ENCODE results near the gene EXOC6B.

- no peak for TF ChIP-seq CTCF (IDR thresholded peaks at IDR 0.05)
- TF ChIP-seq ZFX (IDR thresholded peaks at IDR 0.05; ENCODE audit: borderline replicate concordance): no peak
These were observed 280.0 kb downstream of the EXOC6B start for GRCh38 chr2:72545790-72546189.
